Right lobe of liver (tissue), 4 donors: Measurements from ENCODE around the gene KAT6B.

Source experiments
- CTCF ChIP-seq, 4 donors: fragments of 200-600 bp in 3 of 4; fragments of 450-650 bp in 1 of 4; IDR thresholded peaks; one replicate each; pipeline versions ENCODE4 v1.5.1 to v1.8.0; 2016 to 2022; ENCODE audit warnings: antibody characterized with exemption in 4 of 4, mild to moderate bottlenecking in 2 of 4
- POLR2A ChIP-seq: fragments of 450-650 bp; IDR thresholded peaks from one replicate; pipeline ENCODE4 v1.6.1; 2017; ENCODE audit warnings: antibody characterized with exemption, mild to moderate bottlenecking
- donor health status: DM: no; HTN: no; CAD: no.
- donor health status: DM: no; HTN: no; CAD: no.
- donor health status: DM: no; HTN: yes; CAD: no.

- no peak for TF ChIP-seq POLR2A
- no peak for TF ChIP-seq CTCF (IDR thresholded peaks at IDR 0.05)
Observed at GRCh38 chr10:74912182-74912581, 85.8 kb downstream of the KAT6B start.
